Occipital lobe (tissue), 2 donors: ENCODE data around the gene ATP6V1F. TPM values are rescaled to one million over a fixed set of nuclear protein-coding genes. Genes with fewer than 3 reads are reported as not detected.
"Not testable (repeated sequence)": the region's sequence is repeated elsewhere in the genome, so short reads cannot be mapped to it uniquely, and the experiment has no call there.

Source experiments
- DNase-seq: peaks from one replicate; lab custom pipeline; 2025; lab: John Stamatoyannopoulos, UW
- total RNA-seq: library from RNA; depleted of rRNA; stranded (reverse); fragments of >200 nt; gene quantifications from one replicate; pipeline ENCODE4 v1.2.3, GENCODE V29; 2014

Gene ATP6V1F
- total RNA-seq, 1 donor from 2014 or later = 61.8 TPM

GRCh38 chr7:128895320-128895719, 32.7 kb downstream of the ATP6V1F start:
- DNase-seq = no peak

GRCh38 chr7:128899392-128899791, 36.7 kb downstream of the ATP6V1F start:
- no peak for DNase-seq

- no peak for DNase-seq
These were observed 37.6 kb downstream of the ATP6V1F start for GRCh38 chr7:128900237-128900636.

DNA sequence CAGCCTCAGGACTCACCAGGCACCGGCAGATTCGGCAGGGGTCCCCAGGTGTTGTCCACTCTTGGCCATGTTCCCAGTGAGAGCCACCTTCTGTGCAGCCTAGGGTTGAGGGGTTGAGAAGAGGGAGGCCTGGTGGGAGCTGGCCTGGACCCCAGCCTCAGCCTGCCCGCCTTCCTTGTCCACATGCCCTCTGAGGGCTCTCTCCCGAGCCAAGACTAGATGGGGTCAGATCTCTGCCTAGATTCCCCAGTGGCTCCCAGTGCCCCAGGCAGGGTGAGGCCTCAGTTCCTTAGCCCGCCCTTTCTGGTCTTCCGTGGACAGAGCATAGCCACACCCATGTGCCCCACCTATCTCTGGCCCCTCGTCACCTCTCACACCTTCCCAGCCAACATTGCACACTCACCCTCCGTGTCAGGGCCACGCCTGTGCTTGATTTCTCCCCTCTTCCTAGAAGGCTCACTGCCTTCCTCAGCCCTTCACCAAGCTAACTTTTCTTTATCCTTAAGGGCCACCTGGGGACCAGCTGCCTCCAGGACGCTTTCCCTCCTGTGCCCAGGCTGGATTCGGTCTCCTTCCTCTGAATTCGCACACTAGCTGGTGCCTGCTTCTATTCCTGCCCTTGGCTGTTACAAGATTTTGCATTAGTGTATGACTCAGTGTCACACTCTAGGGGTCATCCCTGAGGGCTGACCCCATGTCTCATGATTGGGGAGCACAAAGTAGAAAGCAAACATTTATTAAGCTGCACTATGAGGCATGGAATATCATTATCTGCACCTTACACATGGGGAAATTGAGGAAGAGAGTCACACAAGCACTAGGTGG, 40.3 kb downstream of the ATP6V1F start:
- DNase-seq = no peak

DNA sequence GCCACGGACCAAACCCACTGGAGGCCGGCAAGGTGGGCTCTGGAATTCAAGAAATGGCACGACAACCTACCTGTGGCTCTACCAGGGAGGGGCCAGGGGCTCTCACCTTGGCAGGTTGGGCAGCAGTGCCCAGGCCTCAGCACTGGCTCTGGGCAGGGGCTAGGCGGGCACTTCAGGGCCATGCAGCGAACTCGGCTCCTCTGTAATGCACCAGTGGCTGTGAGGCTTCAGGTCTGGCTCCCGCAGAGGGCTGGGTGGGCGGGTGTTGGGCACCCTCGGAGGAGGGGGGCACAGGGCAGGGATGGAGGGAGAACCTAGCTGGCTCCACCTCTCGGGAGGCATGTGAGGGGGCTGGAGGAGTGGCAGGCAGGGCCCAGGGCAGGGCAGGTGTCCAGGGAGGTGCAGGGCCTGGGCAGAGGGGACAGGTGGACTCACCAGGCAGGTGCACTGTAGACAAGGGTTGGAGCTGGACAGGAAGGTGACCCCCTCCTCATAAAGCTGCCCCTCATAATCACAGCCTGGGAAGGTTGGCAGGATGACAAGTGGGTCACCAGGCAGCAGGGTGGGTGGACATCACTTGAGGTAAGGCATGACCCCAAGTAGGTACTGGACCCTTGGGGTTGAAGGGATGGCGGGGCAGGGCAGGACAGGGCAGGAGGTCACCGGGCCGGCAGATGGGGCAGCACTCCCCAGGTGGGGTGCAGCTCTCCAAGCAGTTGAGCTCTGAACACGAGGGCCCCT, 41.1 kb downstream of the ATP6V1F start:
- DNase-seq = no peak

GRCh38 chr7:128904381-128905197, 41.9 kb downstream of the ATP6V1F start:
- DNase-seq = no peak

DNA sequence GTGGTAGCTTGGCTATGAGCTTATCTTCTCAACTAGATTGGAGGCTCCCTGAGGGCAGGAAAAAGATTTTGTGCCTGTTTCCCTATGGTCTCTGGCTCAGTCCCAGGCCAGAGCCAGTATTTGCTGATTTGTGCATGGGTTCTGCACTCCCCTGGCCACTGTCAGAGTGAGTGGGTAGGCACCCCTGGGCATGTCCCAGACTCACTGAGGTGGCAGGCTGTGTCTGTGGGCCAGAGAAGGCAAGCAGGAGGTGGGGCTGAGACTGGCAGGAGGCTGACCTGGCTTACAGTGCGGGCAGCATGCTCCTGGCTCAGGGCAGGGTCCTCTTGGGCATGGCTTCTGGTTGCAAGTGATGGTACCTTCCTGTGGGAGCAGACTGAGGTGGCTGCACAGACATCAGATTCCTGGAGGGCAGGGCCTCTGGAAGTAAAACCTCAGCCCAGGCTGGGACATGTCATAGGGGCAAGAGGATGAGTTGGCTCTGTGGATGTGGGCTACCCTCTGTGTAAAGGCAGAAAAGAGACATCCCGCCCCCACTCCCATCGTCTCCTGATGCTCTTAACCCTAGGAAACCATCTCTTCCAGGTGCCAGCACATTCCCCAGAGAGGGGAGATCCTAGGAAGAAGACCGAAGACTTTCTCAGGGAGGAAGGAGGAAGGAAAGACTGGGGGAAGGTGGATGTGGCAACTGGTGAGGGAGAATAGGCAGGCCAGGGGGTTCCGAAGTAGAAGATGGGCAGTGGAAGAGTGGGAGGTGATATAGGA, 43.5 kb downstream of the ATP6V1F start:
- DNase-seq = no peak

GRCh38 chr7:128906766-128907559, 44.3 kb downstream of the ATP6V1F start:
- DNase-seq = no peak

DNA sequence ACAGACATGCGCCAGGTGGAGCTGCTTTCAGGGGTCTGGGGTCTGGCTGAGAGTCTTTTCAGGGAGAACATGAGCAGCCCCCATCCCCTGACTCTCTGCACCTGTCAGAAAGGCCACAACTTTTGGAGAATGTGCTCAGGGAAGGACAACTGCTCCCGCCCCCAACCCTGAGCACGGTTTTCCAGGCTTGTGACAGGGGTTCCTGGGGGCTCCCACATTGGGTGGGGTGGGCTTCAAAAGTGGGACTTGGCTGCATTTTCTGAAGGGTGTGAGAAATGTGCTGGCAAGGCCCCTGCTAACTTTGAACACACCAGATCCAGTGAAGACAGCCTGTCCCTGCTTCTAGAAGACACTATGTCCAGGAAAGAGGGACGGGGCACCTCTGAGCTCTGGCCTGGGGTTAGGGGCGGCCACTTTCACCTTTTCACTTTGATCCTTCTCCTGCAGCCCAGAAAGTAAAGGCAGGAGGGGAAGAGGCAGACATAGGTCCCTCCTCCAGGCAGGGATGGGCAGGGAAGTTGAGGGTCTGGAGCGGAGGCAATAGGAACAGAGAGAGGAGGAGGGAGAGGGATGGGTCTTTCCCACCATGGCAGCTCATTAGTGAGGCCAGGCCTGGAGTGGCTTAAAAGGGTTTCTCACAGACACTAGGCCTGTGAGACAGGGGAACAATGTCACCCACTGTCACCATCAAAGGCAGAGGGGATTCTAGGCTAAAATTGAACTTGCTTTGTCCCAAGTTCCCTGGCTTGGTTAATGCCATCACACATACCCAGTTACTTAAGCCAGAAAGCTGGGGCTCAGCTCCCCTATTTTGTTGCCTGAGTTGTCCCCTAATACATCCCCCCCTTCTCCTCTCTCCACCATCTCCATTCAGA, 46.3 kb downstream of the ATP6V1F start:
- no peak for DNase-seq

DNA sequence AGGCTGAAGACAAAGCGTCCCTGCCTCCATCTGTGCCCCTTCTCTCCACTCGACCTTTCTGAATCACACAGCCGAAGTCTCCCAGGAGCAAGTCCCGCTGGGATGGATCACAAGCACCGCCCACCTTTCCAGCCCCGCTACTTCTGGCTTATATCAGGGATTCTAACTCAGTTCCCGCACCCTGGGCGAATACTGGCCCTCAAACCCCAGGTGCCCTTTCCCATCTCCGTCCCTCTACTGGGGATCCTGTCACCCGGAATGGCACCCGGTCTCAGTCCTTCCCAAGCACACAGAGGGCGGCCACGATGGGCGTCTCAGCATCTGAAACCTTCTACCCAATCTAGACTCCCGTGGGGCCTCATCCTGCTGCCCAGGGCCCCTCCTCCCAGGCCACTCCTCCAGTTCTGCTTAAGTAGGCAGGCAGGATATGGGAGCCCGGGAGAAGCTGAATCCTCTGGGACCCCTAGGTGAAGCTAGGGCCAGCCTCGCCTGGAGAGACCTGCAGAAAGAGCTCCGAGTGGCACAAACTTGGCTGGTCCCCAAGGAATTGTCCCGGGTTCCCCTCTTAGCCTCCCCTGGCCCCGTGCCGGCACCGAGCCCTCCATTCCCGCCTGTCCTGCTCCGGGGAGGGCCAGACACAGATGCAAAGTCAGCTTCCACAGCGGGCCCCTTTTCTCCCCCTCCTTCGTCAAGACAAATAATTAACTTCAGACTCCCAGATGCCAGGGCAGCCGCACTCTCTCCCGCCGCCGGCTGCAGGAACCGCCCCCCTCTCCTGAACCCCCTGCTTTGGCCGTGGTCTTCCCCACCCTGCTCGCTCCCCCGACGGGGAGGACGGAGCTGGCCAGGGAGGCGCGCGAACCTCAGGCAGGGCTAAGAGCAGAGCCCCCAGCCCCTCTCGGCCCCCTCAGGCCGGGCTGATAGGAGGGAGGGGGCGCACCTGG, 47.2 kb downstream of the ATP6V1F start:
- DNase-seq = no peak

GRCh38 chr7:128910569-128910945, 47.9 kb downstream of the ATP6V1F start, which contains the start of gene KCP:
Gene KCP, minus strand, starts transcription at chr7:128910709. Its CDS starts 33 bp downstream, at chr7:128910676.
- no peak for DNase-seq

GRCh38 chr7:128911423-128912031, 48.9 kb downstream of the ATP6V1F start:
- no peak for DNase-seq

DNA sequence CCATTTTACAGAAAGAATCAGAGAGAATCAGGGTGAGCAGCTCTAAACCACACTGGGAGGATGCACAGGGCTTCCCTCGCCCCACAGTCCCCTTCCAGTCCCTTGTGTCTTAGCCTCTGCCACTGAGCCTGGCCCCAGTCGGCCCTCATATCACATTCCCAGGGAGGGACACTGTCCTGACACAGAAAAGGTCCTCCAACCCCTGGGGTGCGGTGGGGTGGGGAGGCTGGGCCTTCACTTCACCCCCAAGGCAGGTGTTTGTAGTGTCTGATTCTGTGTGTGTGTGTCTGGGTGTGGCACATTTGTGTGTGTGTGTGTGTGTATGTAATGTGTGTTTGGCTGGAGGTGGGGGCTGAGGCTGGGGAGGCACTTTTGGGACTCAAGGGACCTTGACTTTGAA, 49.6 kb downstream of the ATP6V1F start:
- no peak for DNase-seq

- not testable (repeated sequence) for DNase-seq
These were observed 50.2 kb downstream of the ATP6V1F start for GRCh38 chr7:128912709-128913495.

DNA sequence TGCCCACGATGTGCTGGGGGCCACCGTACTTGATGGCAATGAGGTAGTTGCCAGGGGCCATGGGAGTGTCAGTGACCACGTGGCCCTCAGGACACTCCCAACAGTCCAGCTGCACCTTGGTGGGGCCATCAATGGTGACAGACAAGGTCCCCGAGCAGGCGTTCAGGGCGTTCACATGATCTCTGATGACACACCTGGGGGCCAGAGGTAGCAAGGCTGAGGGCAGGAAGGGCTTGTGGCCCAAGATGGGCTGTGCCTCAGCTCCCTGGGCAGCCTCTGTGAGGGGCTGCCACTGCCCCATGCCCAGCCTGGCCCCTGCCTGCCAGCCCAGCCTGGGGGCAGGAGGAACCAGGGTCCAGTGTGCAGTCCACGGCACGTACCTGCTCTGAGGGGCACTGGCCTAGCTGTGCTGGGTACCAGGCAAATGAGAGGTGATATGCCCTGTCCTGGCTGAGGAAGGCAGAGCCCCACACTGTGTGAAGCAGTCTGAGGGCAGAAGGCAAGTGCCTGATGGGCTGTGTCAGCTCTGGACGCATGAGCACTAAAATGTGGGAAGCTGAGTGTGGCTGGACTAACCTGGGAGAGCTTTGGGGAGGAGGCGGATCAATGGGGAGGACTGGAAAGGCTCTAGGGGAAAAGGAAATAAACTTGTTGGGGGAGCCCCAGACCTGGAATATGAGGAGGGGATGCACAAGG, 51.4 kb downstream of the ATP6V1F start:
- DNase-seq = no peak

DNA sequence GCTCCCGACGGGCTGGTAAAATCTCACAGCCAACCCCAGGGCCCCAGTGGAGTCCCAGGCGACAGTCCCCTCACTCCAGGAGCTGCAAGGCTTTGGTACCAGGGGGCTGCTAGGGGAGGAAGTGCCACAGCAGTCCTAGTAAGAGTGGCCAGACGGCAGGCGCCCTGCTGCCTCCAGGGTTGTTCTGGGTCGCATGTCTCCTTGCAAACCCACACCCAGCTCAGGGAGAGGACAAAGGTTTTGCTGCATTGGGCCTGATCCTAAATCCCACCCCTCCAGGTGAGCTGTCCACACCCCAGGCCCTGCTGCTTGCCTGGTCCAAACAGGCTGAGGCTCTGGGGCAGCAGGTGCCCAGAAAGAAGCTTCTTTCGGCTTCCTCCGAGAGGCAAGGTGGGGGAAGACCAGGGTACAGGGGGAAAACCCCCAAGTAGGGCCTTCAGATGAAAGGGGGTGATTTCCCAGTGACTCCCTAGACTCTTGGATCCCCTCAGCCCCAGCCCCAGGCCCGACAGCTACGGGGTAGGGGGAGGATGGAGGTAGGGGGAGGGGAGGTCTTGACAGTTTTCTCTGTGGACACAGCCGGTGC, 52.0 kb downstream of the ATP6V1F start:
- no peak for DNase-seq
